ENCODE data around the gene HOXD10. TPM values are rescaled to one million over a fixed set of nuclear protein-coding genes. Genes with fewer than 3 reads are reported as not detected.

HOXD10 gene
- total RNA-seq, 2 donors from 2014 or later: not detected

DNA sequence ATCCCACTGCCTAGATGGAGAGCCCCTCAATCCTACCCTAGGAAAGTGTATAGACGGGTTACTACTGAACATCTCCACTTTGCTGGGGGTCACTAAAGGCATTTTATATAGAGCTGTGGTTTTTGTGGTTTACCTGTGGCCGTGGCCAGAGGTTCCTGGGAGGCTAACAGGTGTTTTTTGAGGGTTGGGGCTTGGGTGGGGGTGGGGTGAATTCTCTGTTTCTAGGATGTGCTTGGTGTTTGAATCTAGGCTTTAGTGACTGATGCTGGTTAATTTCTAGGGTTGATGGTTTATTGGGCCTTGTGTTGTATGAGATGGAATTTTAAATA lies 20.6 kb downstream of the HOXD10 start:
- H3K27me3 ChIP-seq: peaks cover 29 to 50% of the 10 kb centered on the region in 2 donors
- DNase-seq (ENCODE audit: low spot score): no peak
- no peaks in the 10 kb centered on the region for H3K36me3 ChIP-seq
- H3K9me3 ChIP-seq: no peaks in the 10 kb centered on the region
- peak overlapping the region; percentile 40 to 56 for H3K4me3 ChIP-seq
- peak overlapping the region; percentile 54 to 69 for H3K27ac ChIP-seq
- H3K4me1 ChIP-seq: peaks cover 0 to 27% of the 10 kb centered on the region in 2 donors
- TF ChIP-seq, protein P1, sequence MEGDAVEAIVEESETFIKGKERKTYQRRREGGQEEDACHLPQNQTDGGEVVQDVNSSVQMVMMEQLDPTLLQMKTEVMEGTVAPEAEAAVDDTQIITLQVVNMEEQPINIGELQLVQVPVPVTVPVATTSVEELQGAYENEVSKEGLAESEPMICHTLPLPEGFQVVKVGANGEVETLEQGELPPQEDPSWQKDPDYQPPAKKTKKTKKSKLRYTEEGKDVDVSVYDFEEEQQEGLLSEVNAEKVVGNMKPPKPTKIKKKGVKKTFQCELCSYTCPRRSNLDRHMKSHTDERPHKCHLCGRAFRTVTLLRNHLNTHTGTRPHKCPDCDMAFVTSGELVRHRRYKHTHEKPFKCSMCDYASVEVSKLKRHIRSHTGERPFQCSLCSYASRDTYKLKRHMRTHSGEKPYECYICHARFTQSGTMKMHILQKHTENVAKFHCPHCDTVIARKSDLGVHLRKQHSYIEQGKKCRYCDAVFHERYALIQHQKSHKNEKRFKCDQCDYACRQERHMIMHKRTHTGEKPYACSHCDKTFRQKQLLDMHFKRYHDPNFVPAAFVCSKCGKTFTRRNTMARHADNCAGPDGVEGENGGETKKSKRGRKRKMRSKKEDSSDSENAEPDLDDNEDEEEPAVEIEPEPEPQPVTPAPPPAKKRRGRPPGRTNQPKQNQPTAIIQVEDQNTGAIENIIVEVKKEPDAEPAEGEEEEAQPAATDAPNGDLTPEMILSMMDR (IDR thresholded peaks at IDR 0.05): no peak

DNA sequence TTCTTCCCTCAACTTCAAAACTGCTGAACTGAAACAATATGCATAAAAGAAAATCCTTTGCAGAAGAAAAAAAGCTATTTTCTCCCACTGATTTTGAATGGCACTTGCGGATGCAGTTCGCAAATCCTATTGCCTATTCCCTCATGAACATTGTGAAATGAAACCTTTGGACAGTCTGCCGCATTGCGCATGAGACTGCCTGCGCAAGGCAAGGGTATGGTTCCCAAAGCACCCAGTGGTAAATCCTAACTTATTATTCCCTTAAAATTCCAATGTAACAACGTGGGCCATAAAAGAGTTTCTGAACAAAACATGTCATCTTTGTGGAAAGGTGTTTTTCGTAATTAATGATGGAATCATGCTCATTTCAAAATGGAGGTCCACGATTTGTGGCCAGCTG lies 21.3 kb downstream of the HOXD10 start:
- Histone ChIP-seq H3K4me3 (no peak overlapping the region), H3K9me3 (no peaks in the 10 kb centered on the region), H3K27ac (no peak overlapping the region), H3K36me3 (no peaks in the 10 kb centered on the region), H3K27me3 (peaks cover 25 to 43% of the 10 kb centered on the region in 2 donors), H3K4me1 (peaks cover 0 to 27% of the 10 kb centered on the region in 2 donors)
- no peak for DNase-seq (ENCODE audit: low spot score)
- TF ChIP-seq, protein P1 (IDR thresholded peaks at IDR 0.05): no peak

DNA sequence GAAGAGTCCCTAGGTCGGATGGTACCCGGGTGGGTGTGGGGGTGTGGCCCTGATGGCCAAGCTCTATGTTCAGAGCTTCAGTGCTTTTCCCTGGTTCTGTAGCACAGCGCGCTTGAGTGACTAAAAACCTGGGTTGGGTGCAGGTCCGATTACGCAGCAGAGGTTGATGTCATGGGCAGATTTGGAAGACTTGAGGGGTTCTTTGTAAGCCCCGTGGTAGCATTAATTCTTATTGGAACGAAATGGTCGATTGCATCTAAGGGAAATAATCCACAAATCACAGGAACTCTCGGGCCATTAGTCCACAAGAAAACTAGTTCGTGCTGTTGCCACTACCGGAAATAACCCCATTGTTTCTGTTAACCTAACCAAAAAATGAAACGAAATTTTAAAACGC lies 21.9 kb downstream of the HOXD10 start:
- peaks cover 21 to 40% of the 10 kb centered on the region in 2 donors for H3K27me3 ChIP-seq
- DNase-seq (ENCODE audit: low spot score): no peak
- TF ChIP-seq, protein P1 (IDR thresholded peaks at IDR 0.05): no peak

DNA sequence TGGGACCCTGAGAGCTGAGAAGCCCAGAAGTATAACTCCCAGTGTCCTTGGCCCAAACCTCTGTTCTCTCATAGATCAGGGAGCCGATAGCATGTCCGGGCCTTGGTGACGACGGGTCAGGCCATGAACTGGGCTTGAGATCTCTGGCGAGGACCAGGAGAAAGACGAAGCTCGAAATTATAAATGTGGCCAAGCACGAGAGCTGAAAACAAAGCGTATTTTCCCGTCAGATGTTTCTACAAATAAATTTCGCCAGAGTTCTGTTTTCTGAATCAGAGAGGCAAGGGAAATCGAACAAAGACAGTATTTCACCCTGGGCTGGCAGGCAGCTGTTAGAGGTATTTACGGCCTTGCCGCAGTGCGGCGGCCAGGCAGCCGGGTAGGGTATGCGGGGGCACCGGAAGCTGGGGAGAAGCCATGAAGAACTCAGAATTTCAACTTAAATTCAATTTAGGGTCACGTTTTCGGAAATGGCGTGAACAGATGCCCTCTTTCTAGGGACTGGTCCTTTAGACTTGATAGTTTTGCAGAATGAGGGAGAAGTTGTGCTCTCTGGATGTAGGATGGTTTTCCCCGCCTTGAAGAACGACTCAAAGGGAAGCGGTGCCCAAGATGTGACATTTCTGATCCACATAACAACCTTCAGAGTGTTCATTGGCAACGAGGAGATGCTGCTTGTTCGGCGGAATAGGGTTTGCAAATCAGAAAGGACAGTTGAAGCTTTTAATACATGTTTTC lies 22.5 kb downstream of the HOXD10 start:
- peaks cover 21 to 40% of the 10 kb centered on the region in 2 donors for H3K27me3 ChIP-seq
- no peaks in the 10 kb centered on the region for H3K9me3 ChIP-seq
- peaks cover 0 to 27% of the 10 kb centered on the region in 2 donors for H3K4me1 ChIP-seq
- DNase-seq (ENCODE audit: low spot score): no peak
- peak overlapping the region in 1 of 2 donors; percentile 52 for H3K4me3 ChIP-seq
- TF ChIP-seq, protein P1 (IDR thresholded peaks at IDR 0.05): no peak
- H3K27ac ChIP-seq: no peak overlapping the region
- no peaks in the 10 kb centered on the region for H3K36me3 ChIP-seq

More for the DNA sequence above, 21.9 kb downstream of the HOXD10 start:
- no peaks in the 10 kb centered on the region for H3K9me3 ChIP-seq
- H3K36me3 ChIP-seq: no peaks in the 10 kb centered on the region
- peaks cover 0 to 27% of the 10 kb centered on the region in 2 donors for H3K4me1 ChIP-seq
- no peak overlapping the region for H3K27ac ChIP-seq
- no peak overlapping the region for H3K4me3 ChIP-seq

DNA sequence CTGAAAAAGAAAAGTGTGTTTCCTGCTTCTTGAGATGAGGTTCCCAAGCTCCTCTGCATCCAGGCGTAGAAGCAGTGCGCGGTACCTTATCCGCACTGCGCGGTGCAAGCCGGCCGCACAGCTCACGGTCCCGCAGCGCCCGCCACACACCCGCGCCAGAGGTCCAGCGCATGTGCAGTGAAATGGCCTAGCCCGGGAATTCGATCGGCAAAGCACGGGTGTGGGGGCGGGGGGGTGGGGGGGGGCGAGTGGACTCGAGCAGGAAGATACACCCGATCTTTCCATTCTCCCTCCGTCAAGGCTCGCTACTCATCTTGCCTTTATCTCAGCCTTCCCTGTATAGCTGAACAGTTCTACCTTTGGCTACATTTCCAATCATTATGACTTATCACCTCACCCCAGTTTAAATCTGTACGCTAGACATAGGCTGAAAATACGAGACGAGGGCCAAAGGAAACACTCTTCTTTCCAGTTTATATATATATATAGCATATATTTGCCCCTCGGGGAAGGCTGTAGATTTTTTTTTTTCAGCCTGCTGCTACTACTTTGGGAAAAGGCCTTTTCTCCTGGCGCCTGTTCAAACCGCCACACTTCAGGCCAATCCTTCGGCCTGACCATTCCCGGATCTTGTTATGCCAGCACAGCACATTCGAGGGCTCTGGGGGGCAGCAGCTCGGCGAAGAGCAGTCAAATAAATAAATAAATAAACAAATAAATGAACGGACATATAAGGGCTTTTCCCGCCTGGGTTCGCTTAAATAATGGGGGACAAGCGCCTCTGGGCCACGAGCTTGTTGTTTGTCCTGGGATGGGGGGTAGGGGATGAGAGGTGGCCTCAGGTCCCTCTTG lies 23.3 kb downstream of the HOXD10 start:
- Histone ChIP-seq H3K36me3 (no peaks in the 10 kb centered on the region), H3K27me3 (peaks cover 21 to 35% of the 10 kb centered on the region in 2 donors), H3K9me3 (no peaks in the 10 kb centered on the region), H3K27ac (peak overlapping the region in 1 of 2 donors; percentile 28), H3K4me3 (peak overlapping the region in 1 of 2 donors; percentile 52), H3K4me1 (peaks cover 0 to 27% of the 10 kb centered on the region in 2 donors)
- DNase-seq (ENCODE audit: low spot score): no peak
- TF ChIP-seq, protein P1 (IDR thresholded peaks at IDR 0.05): no peak

All from right atrium auricular region (tissue), 2 donors.